Measurements from ENCODE around the gene SUSD1.

GRCh38 chr9:112162621-112163413 lies 12.3 kb downstream of the SUSD1 start:
- TF ChIP-seq ZNF511 (CRISPR knock-in tag; IDR thresholded peaks at IDR 0.05) (no peak), ATF1 (CRISPR knock-in tag; IDR thresholded peaks at IDR 0.05) (no peak), ATF1 (tag; IDR thresholded peaks at IDR 0.05) (no peak), JUNB (CRISPR knock-in tag; conservative IDR thresholded peaks at IDR 0.05) (no peak), CXXC5 (CRISPR knock-in tag; IDR thresholded peaks at IDR 0.05) (no peak), ZFP91 (CRISPR knock-in tag; IDR thresholded peaks at IDR 0.05) (no peak), POLR2A (conservative IDR thresholded peaks at IDR 0.05) (no peak), CTCF (IDR thresholded peaks at IDR 0.05 in 2 of 3, conservative IDR thresholded peaks at IDR 0.05 in 1 of 3; ENCODE audit: insufficient read depth in 2 of 3, low read depth in 1 of 3, low read length in 3 of 3) (no peak), ZBTB43 (CRISPR knock-in tag; IDR thresholded peaks at IDR 0.05) (no peak)

Measured in K562 (cell line).